K562 (cell line): ENCODE data around the gene ODC1.

Source experiments
- ATF7 ChIP-seq: fragments of 450-650 bp; IDR thresholded peaks from 2 replicates; pipeline ENCODE4 v1.7.1; 2014; ENCODE audit warnings: mild to moderate bottlenecking, moderate library complexity
- PRMT5 ChIP-seq: sonication (generic); formaldehyde crosslinking; IDR thresholded peaks from 2 replicates; pipeline ENCODE4 v1.5.0; 2020; ENCODE audit warnings: missing genetic modification reagents
- SP2 ChIP-seq: IDR thresholded peaks from 2 replicates; pipeline ENCODE4 v1.6.1; 2011; ENCODE audit warnings: mild to moderate bottlenecking, low read depth, low read length, moderate library complexity; ENCODE audit not compliant: poor library complexity, severe bottlenecking; ENCODE audit errors: extremely low read depth
- TCF3 ChIP-seq: sonication (generic); formaldehyde crosslinking; IDR thresholded peaks from 2 replicates; pipeline ENCODE4 v1.4.0; 2020; ENCODE audit warnings: mild to moderate bottlenecking, missing genetic modification reagents
- ZNF785 ChIP-seq: fragments of 250-450 bp; sonication (Bioruptor Pico); IDR thresholded peaks from 2 replicates; pipeline ENCODE4 v1.4.0; 2020; ENCODE audit warnings: mild to moderate bottlenecking
- TF ChIP-seq, protein P1 (sequence below): fragments of 450-650 bp; formaldehyde crosslinking; IDR thresholded peaks from 2 replicates; pipeline ENCODE4 v1.4.0; 2022; ENCODE audit warnings: mild to moderate bottlenecking, moderate library complexity
- TF ChIP-seq, protein P2 (sequence below), 3 experiments: IDR thresholded peaks in 2 of 3; conservative IDR thresholded peaks in 1 of 3; 2 replicates each; pipeline ENCODE4 v1.5.1; 2011 to 2012; ENCODE audit warnings: low read length in 3 of 3, mild to moderate bottlenecking in 3 of 3, control low read depth in 2 of 3, improper control_type of control experiment in 1 of 3, inconsistent platforms in 1 of 3, low read depth in 1 of 3, mixed read lengths in 1 of 3, moderate library complexity in 1 of 3; ENCODE audit not compliant: insufficient read depth in 2 of 3

DNA sequence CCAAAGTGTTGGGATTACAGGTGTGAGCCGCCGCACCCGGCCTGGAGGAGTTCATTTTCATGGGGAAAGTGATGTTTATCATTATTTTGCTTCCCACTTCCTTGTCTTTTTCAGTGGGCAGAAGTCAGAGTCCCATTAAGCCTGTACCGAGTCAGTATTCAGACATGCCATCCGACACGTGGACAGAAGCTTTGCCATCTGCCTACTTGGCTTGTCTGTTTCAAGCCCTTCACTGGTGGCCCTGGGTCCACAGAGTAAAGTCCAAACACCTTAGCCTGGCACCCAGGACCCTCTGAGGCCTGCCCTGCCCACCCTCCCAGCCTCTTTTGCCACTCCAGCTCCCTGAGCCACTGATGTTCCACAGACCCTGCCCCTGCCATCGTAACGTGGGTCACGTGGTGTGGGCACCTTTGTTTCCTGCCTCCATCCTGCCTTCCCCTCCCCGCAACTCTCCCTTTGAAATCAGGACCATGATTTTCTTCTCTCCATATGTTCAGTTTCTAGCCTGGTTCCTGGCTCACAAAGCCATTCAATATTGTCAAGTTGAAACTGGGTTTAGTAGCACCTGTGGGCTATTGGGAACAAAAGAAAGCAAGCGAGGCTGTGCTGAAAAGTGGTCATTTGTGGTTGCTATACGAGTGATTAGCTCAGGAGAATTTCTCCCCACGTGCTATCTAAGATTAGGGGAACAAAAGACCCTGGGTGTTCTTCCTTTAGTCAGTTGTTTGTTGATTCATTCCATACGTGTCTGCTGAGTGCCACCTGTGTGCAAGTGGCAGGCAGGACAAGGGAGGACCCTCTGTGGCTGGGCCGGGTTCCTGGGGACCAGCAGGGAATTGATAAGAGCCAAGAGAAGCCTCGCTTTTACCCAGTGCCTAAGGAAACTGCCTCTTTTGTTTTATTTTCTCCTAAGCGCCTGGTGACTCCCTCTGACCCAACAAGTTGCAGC lies 5.1 kb upstream of the ODC1 start:
- TF ChIP-seq, protein P1, sequence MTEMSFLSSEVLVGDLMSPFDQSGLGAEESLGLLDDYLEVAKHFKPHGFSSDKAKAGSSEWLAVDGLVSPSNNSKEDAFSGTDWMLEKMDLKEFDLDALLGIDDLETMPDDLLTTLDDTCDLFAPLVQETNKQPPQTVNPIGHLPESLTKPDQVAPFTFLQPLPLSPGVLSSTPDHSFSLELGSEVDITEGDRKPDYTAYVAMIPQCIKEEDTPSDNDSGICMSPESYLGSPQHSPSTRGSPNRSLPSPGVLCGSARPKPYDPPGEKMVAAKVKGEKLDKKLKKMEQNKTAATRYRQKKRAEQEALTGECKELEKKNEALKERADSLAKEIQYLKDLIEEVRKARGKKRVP (CRISPR knock-in tag), result no peak
- no peak for TF ChIP-seq SP2
- TF ChIP-seq, protein P2, sequence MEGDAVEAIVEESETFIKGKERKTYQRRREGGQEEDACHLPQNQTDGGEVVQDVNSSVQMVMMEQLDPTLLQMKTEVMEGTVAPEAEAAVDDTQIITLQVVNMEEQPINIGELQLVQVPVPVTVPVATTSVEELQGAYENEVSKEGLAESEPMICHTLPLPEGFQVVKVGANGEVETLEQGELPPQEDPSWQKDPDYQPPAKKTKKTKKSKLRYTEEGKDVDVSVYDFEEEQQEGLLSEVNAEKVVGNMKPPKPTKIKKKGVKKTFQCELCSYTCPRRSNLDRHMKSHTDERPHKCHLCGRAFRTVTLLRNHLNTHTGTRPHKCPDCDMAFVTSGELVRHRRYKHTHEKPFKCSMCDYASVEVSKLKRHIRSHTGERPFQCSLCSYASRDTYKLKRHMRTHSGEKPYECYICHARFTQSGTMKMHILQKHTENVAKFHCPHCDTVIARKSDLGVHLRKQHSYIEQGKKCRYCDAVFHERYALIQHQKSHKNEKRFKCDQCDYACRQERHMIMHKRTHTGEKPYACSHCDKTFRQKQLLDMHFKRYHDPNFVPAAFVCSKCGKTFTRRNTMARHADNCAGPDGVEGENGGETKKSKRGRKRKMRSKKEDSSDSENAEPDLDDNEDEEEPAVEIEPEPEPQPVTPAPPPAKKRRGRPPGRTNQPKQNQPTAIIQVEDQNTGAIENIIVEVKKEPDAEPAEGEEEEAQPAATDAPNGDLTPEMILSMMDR (IDR thresholded peaks at IDR 0.05 in 2 of 3, conservative IDR thresholded peaks at IDR 0.05 in 1 of 3; ENCODE audit: insufficient read depth in 2 of 3, low read depth in 1 of 3, low read length in 3 of 3), result no peak
- TF ChIP-seq ZNF785 (CRISPR knock-in tag), result no peak
- no peak for TF ChIP-seq ATF7
- no peak for TF ChIP-seq PRMT5 (CRISPR knock-in tag)
- TF ChIP-seq TCF3, result no peak
